PFSK-1 (cell line): Measurements from ENCODE around the gene KLHL25.

Experiments used
- POLR2AphosphoS5 ChIP-seq: IDR thresholded peaks from 2 replicates; pipeline ENCODE4 v1.6.1; 2012; ENCODE audit warnings: low read depth, mild to moderate bottlenecking, control low read depth, low read length, moderate library complexity
- REST ChIP-seq, 2 experiments: IDR thresholded peaks; 2 replicates each; pipeline versions ENCODE4 v1.6.1 to v1.8.0; 2011 to 2012; ENCODE audit warnings: low read depth in 2 of 2, low read length in 2 of 2, control low read depth in 1 of 2, inconsistent platforms in 1 of 2, mild to moderate bottlenecking in 1 of 2, moderate library complexity in 1 of 2; ENCODE audit not compliant: insufficient read depth in 1 of 2

GRCh38 chr15:85744579-85744978 lies 50.1 kb downstream of the KLHL25 start:
- no peak for TF ChIP-seq POLR2AphosphoS5
- no peak for TF ChIP-seq REST (IDR thresholded peaks at IDR 0.05; ENCODE audit: insufficient read depth in 1 of 2, low read depth in 2 of 2, low read length in 2 of 2)
